Right lobe of liver (tissue), 4 donors: Measurements from ENCODE around the gene CASP7.

Experiments
- CTCF ChIP-seq, 4 donors: fragments of 200-600 bp in 3 of 4; fragments of 450-650 bp in 1 of 4; IDR thresholded peaks; one replicate each; pipeline versions ENCODE4 v1.5.1 to v1.8.0; 2016 to 2022; ENCODE audit warnings: antibody characterized with exemption in 4 of 4, mild to moderate bottlenecking in 2 of 4
- POLR2A ChIP-seq: fragments of 450-650 bp; IDR thresholded peaks from one replicate; pipeline ENCODE4 v1.6.1; 2017; ENCODE audit warnings: antibody characterized with exemption, mild to moderate bottlenecking
- donor health status: DM: no; HTN: no; CAD: no.
- donor health status: DM: no; HTN: no; CAD: no.
- donor health status: DM: no; HTN: yes; CAD: no.

DNA sequence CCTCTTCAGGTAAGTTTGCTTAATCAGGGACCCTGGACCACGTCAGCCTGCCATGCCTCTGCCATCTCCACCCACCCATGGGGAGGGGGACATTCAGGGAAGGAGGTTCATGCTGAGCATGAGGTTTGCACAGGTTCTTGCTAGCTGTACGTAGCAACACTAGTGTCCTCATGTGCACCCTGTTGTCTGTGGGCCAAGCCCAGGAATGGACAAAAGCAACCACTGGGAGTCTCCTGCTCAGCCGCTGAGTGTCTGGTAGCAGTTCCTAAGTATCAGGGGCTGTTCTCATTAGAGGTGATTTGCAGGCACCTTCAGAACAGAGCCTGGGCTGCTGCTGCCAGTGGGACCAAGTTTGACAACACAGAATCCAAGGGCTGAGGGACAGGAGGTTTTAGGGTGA is 17.9 kb downstream of the CASP7 start:
- no peak for TF ChIP-seq CTCF (IDR thresholded peaks at IDR 0.05)
- no peak for TF ChIP-seq POLR2A
